ENCODE results near the gene NSMF.

The NSMF gene

DNA sequence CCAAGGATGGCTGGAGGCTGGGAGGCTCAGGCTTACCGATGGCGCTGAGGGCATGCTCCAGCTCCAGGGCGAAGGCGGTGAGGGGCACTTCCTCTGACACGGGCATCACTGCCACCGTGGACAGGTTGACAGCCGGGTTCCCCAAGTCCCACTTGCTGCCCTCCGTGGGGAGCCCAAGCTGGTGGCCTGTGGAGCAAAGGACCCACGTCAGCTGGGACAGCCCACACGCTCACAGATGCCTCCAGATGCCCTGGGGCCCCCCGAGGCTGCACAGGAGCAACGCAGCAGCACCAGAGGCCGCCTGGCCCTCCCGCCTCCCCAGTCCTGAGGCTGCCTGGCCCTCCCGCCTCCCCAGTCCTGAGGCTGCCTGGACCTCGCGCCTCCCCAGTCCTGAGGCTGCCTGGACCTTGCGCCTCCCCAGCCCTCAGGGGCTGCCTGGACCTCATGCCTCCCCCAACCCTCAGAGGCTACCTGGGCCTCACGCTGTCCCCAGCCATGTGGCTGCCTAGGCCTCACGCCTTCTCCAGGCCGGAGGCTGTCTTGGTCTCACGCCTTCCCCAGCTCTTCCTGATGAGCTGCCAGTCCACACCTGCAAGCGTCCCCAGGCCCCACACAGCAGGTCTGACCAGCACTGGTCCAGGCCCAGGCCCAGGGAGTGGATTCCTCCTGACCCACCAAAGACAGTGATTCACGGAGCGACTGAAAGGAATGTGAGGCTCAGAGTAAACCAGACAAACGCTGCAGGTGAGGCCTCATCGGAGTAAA, 25.6 kb upstream of the NSMF start:
- Histone ChIP-seq H3K27me3 (no peaks in the 10 kb centered on the region), H3K36me3 (no peaks in the 10 kb centered on the region), H3K9me3 (no peaks in the 10 kb centered on the region), H3K4me3 (ENCODE audit: low read depth, low read length) (no peak overlapping the region), H3K4me1 (peaks cover 30% of the 10 kb centered on the region)
- TF ChIP-seq, protein P1, sequence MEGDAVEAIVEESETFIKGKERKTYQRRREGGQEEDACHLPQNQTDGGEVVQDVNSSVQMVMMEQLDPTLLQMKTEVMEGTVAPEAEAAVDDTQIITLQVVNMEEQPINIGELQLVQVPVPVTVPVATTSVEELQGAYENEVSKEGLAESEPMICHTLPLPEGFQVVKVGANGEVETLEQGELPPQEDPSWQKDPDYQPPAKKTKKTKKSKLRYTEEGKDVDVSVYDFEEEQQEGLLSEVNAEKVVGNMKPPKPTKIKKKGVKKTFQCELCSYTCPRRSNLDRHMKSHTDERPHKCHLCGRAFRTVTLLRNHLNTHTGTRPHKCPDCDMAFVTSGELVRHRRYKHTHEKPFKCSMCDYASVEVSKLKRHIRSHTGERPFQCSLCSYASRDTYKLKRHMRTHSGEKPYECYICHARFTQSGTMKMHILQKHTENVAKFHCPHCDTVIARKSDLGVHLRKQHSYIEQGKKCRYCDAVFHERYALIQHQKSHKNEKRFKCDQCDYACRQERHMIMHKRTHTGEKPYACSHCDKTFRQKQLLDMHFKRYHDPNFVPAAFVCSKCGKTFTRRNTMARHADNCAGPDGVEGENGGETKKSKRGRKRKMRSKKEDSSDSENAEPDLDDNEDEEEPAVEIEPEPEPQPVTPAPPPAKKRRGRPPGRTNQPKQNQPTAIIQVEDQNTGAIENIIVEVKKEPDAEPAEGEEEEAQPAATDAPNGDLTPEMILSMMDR (IDR thresholded peaks at IDR 0.05; ENCODE audit: low read depth, low read length), result no peak
- peak; percentile 22 for DNase-seq

DNA sequence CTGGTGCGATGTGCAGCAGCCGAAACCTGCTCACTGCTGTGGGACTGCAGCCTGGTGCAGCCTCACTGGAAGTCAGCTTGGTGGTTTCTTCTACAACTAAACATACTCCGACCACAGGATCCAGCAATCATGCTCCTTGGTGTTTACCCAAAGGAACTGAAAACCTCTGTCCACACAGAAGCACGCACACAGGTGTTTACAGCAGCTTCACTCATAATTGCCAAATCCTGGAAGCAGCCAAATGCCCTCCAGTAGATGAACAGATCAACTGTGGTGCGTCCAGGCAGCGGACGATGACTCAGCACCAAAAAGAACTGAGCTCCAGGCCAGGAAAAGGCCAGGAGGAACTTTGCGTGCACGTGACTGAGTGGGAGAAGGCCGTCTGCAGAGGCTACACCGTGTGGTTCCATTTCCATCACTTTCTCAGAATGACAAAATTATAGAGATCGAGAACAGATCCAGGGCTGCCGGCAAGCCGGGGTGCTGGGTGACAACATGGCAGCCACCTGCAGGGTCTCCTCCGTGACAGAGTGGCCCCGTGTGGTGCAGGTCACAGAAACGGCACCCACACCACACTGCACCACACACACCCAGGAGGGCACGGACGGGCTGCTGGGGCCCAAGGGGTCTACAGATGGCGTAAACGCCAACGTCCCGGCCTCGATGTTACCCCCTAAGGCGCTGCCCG, 23.1 kb upstream of the NSMF start:
- H3K27me3 ChIP-seq, result no peaks in the 10 kb centered on the region
- TF ChIP-seq, protein P1 (IDR thresholded peaks at IDR 0.05; ENCODE audit: low read depth, low read length), result no peak
- no peaks in the 10 kb centered on the region for H3K36me3 ChIP-seq
- peak; percentile 66 for DNase-seq
- H3K4me1 ChIP-seq, result peaks cover 30% of the 10 kb centered on the region
- no peaks in the 10 kb centered on the region for H3K9me3 ChIP-seq
- no peak overlapping the region for H3K4me3 ChIP-seq (ENCODE audit: low read depth, low read length)

DNA sequence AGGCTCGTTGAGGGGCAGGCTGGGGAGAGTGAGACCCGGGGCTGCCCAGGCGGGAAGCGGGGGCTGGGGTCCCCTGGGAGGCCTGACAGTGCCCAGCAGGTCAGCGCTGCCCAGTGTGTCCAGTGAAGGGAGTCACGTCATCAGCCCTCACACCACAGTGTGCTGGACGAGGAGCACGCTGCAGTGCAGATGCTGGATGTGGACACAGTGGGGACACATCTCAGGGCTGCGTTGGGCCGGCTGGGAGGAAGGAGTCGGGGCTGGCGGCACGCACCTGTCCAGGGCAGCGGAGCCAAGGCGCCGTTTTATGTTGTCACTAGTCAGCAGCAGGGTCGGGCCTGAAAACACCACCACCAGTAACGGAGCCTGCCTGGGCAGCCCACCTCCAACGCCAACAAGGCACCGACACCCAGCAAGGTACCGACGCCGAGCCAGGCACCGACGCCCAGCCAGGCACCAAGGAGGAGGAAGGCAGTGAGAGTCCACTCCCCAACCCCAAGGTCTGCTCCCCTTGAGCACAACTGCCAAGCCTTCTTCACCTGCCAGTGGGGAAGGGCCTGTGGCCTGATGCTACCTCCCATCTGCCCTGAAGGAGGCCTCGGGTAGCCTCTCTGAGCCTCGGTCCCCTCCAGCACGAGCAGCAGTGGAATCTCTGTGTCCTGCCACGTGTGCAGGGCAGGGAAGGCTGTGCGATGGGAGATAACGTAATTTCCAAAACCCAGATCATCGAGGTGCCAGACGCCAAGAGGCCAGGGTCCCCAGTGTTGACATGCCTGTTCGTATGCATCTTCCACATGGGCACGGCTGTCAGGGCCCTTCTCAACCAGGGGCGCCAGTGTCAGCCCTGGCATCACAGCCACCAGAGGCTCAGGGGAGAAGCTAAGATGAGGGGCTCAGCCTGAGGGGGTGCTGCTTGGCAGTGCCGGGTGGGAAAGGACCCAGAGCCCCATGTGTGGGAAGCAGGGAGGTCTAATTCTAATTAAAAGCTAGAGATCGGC, 21.9 kb upstream of the NSMF start:
- TF ChIP-seq, protein P1 (IDR thresholded peaks at IDR 0.05; ENCODE audit: low read depth, low read length), result no peak

DNA sequence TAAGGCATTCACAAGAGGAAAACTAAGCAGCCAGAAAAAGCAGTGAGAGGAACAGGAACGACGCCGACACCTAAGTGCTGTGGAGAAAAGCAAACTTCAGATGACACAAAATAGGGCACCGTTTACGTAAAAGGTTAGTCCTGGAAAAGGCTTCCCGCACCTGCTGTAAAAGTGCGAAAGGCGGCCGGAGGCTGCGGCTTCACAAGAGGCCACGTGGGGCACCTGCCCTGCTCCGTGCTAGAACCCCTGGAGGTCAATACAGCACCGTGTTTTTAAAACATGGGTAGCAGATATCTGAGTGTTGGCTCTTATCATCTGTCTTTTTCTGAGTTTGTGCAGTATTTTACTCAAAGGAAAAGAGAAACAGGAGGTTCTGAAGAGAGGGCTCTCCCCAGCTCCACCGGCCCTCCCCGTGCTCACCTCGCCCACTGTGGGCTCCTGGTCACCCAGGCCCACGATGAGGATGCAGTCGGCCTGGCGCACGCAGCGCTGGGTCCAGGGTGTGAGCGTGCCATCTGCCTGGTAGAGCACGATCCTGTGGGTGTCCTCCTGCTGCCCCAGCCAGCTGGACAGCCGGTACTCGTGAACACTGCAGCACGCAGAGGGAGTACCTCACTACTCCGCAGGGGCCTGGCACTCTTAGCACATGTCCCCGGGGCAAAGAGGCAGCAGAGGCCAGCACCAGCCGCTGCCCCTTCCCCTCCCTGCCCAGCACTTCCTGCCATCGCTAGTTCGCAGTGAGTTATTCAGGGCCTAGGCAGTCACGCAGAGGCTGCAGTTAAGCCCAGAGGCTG, 21.0 kb upstream of the NSMF start:
- Histone ChIP-seq H3K4me3 (ENCODE audit: low read depth, low read length) (no peak overlapping the region), H3K9me3 (no peaks in the 10 kb centered on the region; the same call in 1 of the 2 replicates)
- peak; percentile 18 for DNase-seq

More for the DNA sequence above, 21.9 kb upstream of the NSMF start:
- Histone ChIP-seq H3K4me3 (ENCODE audit: low read depth, low read length) (no peak overlapping the region), H3K27me3 (no peaks in the 10 kb centered on the region), H3K9me3 (no peaks in the 10 kb centered on the region; the same call in 1 of the 2 replicates), H3K36me3 (no peaks in the 10 kb centered on the region), H3K4me1 (peaks cover 30% of the 10 kb centered on the region)
- peak; percentile 13 for DNase-seq

More for the DNA sequence above, 21.0 kb upstream of the NSMF start:
- Histone ChIP-seq H3K4me1 (peaks cover 30% of the 10 kb centered on the region), H3K36me3 (no peaks in the 10 kb centered on the region), H3K27me3 (no peaks in the 10 kb centered on the region)
- TF ChIP-seq, protein P1 (IDR thresholded peaks at IDR 0.05; ENCODE audit: low read depth, low read length), result no peak

Measured in BE2C (cell line).